ENCODE data around the gene CCSER1.
"Not testable (repeated sequence)": the region's sequence is repeated elsewhere in the genome, so short reads cannot be mapped to it uniquely, and the experiment has no call there.

Gene CCSER1

GRCh38 chr4:91092398-91092980 is 965.3 kb downstream of the CCSER1 start:
- no peak for DNase-seq

- DNase-seq, result not testable (repeated sequence)
Measured at GRCh38 chr4:91094220-91094619, 967.0 kb downstream of the CCSER1 start.

- DNase-seq, result no peak
Measured at GRCh38 chr4:91099666-91100065, 972.5 kb downstream of the CCSER1 start.

- DNase-seq, result no peak
Measured at GRCh38 chr4:91108751-91109150, 981.6 kb downstream of the CCSER1 start.

GRCh38 chr4:91111556-91111955 is 984.4 kb downstream of the CCSER1 start:
- DNase-seq, result no peak

- DNase-seq, result no peak
Measured at GRCh38 chr4:91113130-91113706, 986.0 kb downstream of the CCSER1 start.

- DNase-seq, result no peak
Measured at GRCh38 chr4:91114386-91114785, 987.2 kb downstream of the CCSER1 start.

- no peak for DNase-seq
Measured at GRCh38 chr4:91116861-91117260, 989.7 kb downstream of the CCSER1 start.

GRCh38 chr4:91118597-91118996 is 991.4 kb downstream of the CCSER1 start:
- DNase-seq, result no peak

GRCh38 chr4:91123742-91124141 is 996.5 kb downstream of the CCSER1 start:
- no peak for DNase-seq

GRCh38 chr4:91127192-91127591 is 1000.0 kb downstream of the CCSER1 start:
- DNase-seq, result no peak

GRCh38 chr4:91127831-91128230 is 1000.6 kb downstream of the CCSER1 start:
- no peak for DNase-seq

GRCh38 chr4:91128519-91128918 is 1001.3 kb downstream of the CCSER1 start:
- DNase-seq, result no peak

- DNase-seq, result no peak
Measured at GRCh38 chr4:91147067-91147466, 1019.9 kb downstream of the CCSER1 start.

- DNase-seq, result not testable (repeated sequence)
Measured at GRCh38 chr4:91154041-91154440, 1026.8 kb downstream of the CCSER1 start.

GRCh38 chr4:91167864-91168653 is 1040.9 kb downstream of the CCSER1 start:
- DNase-seq, result not testable (repeated sequence)

GRCh38 chr4:91170768-91171167 is 1043.6 kb downstream of the CCSER1 start:
- DNase-seq, result no peak

GRCh38 chr4:91171217-91171616 is 1044.0 kb downstream of the CCSER1 start:
- DNase-seq, result no peak

- not testable (repeated sequence) for DNase-seq
Measured at GRCh38 chr4:91185061-91185460, 1057.9 kb downstream of the CCSER1 start.

- DNase-seq, result no peak
Measured at GRCh38 chr4:91198951-91199350, 1071.8 kb downstream of the CCSER1 start.

- DNase-seq, result no peak
Measured at GRCh38 chr4:91207535-91207934, 1080.3 kb downstream of the CCSER1 start.

GRCh38 chr4:91212211-91212610 is 1085.0 kb downstream of the CCSER1 start:
- no peak for DNase-seq

- not testable (repeated sequence) for DNase-seq
Measured at GRCh38 chr4:91217831-91218403, 1090.7 kb downstream of the CCSER1 start.

GRCh38 chr4:91220315-91220714 is 1093.1 kb downstream of the CCSER1 start:
- no peak for DNase-seq

Measured in inflammatory macrophage treated with lipopolysaccharide for 4 hours (primary cell).